MCF 10A (cell line): ENCODE measurements around the gene ELMO1. TPM values are rescaled to one million over a fixed set of nuclear protein-coding genes. Genes with fewer than 3 reads are reported as not detected.

Source experiments
- BruUV-seq: library from RNA; stranded (reverse); fragments of 400-500 nt; replicated peaks from 2 replicates; lab custom pipeline; 2021; lab: Mats Ljungman, UMichigan
- CTCF ChIA-PET: fragments of 300-600 bp; sonication (Branson Sonifier 250); formaldehyde crosslinking; extraction: SDS; loops from one replicate; lab custom pipeline; 2021; ENCODE audit warnings: antibody characterized with exemption, inconsistent platforms; lab: Yijun Ruan, JAX
- POLR2A ChIA-PET: fragments of 300-600, 350-650 bp; sonication (Branson Sonifier 250); formaldehyde crosslinking; extraction: SDS; loops from one replicate; lab custom pipeline; 2020; ENCODE audit warnings: antibody characterized with exemption, inconsistent platforms; lab: Yijun Ruan, JAX
- DNase-seq: peaks from one replicate; pipeline ENCODE4 v3.0.0-alpha.2; 2018; ENCODE audit not compliant: unreplicated experiment
- H3K27ac Mint-ChIP-seq: one replicate; pipeline ENCODE4 v1.8.0; 2022; ENCODE audit warnings: mild to moderate bottlenecking, low read depth, mixed read lengths; ENCODE audit not compliant: unreplicated experiment
- H3K27me3 Mint-ChIP-seq: one replicate; pipeline ENCODE4 v1.8.0; 2022; ENCODE audit warnings: mixed read lengths; ENCODE audit not compliant: insufficient read depth, unreplicated experiment
- H3K36me3 Mint-ChIP-seq: one replicate; pipeline ENCODE4 v1.8.0; 2022; ENCODE audit warnings: mild to moderate bottlenecking, moderate library complexity, mixed read lengths; ENCODE audit not compliant: insufficient read depth, unreplicated experiment
- H3K4me1 Mint-ChIP-seq: one replicate; pipeline ENCODE4 v1.8.0; 2022; ENCODE audit warnings: mixed read lengths; ENCODE audit not compliant: insufficient read depth, unreplicated experiment
- H3K4me3 Mint-ChIP-seq: one replicate; pipeline ENCODE4 v1.8.0; 2022; ENCODE audit warnings: mild to moderate bottlenecking, moderate library complexity, mixed read lengths; ENCODE audit not compliant: unreplicated experiment
- H3K9me3 Mint-ChIP-seq: one replicate; pipeline ENCODE4 v1.8.0; 2022; ENCODE audit warnings: mixed read lengths; ENCODE audit not compliant: unreplicated experiment
- intact Hi-C: fragments of 100-400 bp; cut with micrococcal nuclease; formaldehyde crosslinking; loops from 2 replicates; pipeline ENCODE4 v1.14.1; 2022
- total RNA-seq: library from RNA; stranded (reverse); gene quantifications from 2 replicates; pipeline ENCODE4 v1.2.3, GENCODE V29; 2022
- TF ChIP-seq, protein P1 (sequence below): fragments of 200-600 bp; IDR thresholded peaks from one replicate; pipeline ENCODE4 v1.8.0; 2022; ENCODE audit warnings: antibody characterized with exemption, mild to moderate bottlenecking; ENCODE audit not compliant: unreplicated experiment

Gene ELMO1
- total RNA-seq, 1 experiment from 2014 or later: 0.30 TPM

GRCh38 chr7:37128327-37129034 is 320.2 kb downstream of the ELMO1 start:
- DNase-seq: no peak
- Mint-ChIP-seq H3K4me1 (no peaks in the 10 kb centered on the region), H3K9me3 (no peaks in the 10 kb centered on the region), H3K27ac (no peak overlapping the region), H3K27me3 (peaks cover 15% of the 10 kb centered on the region), H3K4me3 (no peak overlapping the region), H3K36me3 (no peaks in the 10 kb centered on the region)
- TF ChIP-seq, protein P1, sequence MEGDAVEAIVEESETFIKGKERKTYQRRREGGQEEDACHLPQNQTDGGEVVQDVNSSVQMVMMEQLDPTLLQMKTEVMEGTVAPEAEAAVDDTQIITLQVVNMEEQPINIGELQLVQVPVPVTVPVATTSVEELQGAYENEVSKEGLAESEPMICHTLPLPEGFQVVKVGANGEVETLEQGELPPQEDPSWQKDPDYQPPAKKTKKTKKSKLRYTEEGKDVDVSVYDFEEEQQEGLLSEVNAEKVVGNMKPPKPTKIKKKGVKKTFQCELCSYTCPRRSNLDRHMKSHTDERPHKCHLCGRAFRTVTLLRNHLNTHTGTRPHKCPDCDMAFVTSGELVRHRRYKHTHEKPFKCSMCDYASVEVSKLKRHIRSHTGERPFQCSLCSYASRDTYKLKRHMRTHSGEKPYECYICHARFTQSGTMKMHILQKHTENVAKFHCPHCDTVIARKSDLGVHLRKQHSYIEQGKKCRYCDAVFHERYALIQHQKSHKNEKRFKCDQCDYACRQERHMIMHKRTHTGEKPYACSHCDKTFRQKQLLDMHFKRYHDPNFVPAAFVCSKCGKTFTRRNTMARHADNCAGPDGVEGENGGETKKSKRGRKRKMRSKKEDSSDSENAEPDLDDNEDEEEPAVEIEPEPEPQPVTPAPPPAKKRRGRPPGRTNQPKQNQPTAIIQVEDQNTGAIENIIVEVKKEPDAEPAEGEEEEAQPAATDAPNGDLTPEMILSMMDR: no peak
- ChIA-PET CTCF (no interaction called here), POLR2A (no interaction called here)
- no TSS peak for BruUV-seq
- intact Hi-C loops: no loop called here

- H3K4me3 Mint-ChIP-seq: no peak overlapping the region
- peaks cover 12% of the 10 kb centered on the region for H3K9me3 Mint-ChIP-seq
- H3K27ac Mint-ChIP-seq: no peak overlapping the region
- intact Hi-C loops: no loop called here
- ChIA-PET POLR2A (interaction anchor here (0.6 kb wide), 1 partner anchor 70 kb away, joined by 3 read pairs; no protein-coding TSS in a partner anchor), CTCF (no interaction called here)
- TF ChIP-seq, protein P1: no peak
- no peaks in the 10 kb centered on the region for H3K36me3 Mint-ChIP-seq
- H3K27me3 Mint-ChIP-seq: peaks cover 14% of the 10 kb centered on the region
- no TSS peak for BruUV-seq
- H3K4me1 Mint-ChIP-seq: no peaks in the 10 kb centered on the region
- no peak for DNase-seq
These were observed 329.3 kb downstream of the ELMO1 start for GRCh38 chr7:37119296-37119860.

DNA sequence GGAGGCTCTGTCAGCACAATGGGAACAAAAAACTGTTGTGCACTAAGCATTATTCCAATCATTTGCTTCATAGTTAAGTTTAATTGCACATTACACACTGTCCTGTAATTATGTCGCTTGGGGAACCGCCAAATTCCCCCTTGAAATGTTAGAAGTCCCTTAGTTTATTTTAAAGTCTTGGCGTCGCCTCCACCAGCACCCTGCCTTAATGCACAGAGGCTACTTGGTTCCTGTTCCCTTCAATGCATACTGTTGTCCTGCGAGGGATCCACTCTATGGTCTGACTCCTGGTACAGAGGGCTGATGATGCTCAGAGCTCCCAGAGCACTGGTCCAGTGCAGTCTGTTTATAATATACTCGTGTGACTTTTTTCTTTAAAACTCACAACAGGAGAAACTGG is 330.7 kb downstream of the ELMO1 start:
- ChIA-PET CTCF (no interaction called here), POLR2A (no interaction called here)
- H3K9me3 Mint-ChIP-seq: peaks cover 9% of the 10 kb centered on the region
- peaks cover 10% of the 10 kb centered on the region for H3K27me3 Mint-ChIP-seq
- H3K4me1 Mint-ChIP-seq: no peaks in the 10 kb centered on the region
- no peak overlapping the region for H3K27ac Mint-ChIP-seq
- intact Hi-C loops: no loop called here
- TF ChIP-seq, protein P1: no peak
- no peak for DNase-seq
- no peak overlapping the region for H3K4me3 Mint-ChIP-seq
- H3K36me3 Mint-ChIP-seq: no peaks in the 10 kb centered on the region
- no TSS peak for BruUV-seq

- peaks cover 3% of the 10 kb centered on the region for H3K27me3 Mint-ChIP-seq
- BruUV-seq: no TSS peak
- H3K4me1 Mint-ChIP-seq: no peaks in the 10 kb centered on the region
- TF ChIP-seq, protein P1: no peak
- CTCF ChIA-PET: no interaction called here
- no peak overlapping the region for H3K4me3 Mint-ChIP-seq
- no peak for DNase-seq
- peaks cover 4% of the 10 kb centered on the region for H3K9me3 Mint-ChIP-seq
- no peak overlapping the region for H3K27ac Mint-ChIP-seq
- POLR2A ChIA-PET: no interaction called here
- H3K36me3 Mint-ChIP-seq: no peaks in the 10 kb centered on the region
- intact Hi-C loops: no loop called here
These were observed 331.4 kb downstream of the ELMO1 start for GRCh38 chr7:37117292-37117691.
